GM18517 (cell line): ENCODE measurements around the gene SLC39A1.

Source experiments
- ATAC-seq: cut with Tn5 transposase; IDR thresholded peaks from one replicate; pipeline ENCODE4 v1.9.1; 2021; ENCODE audit warnings: mild to moderate bottlenecking, moderate library complexity; ENCODE audit not compliant: unreplicated experiment

SLC39A1 gene

DNA sequence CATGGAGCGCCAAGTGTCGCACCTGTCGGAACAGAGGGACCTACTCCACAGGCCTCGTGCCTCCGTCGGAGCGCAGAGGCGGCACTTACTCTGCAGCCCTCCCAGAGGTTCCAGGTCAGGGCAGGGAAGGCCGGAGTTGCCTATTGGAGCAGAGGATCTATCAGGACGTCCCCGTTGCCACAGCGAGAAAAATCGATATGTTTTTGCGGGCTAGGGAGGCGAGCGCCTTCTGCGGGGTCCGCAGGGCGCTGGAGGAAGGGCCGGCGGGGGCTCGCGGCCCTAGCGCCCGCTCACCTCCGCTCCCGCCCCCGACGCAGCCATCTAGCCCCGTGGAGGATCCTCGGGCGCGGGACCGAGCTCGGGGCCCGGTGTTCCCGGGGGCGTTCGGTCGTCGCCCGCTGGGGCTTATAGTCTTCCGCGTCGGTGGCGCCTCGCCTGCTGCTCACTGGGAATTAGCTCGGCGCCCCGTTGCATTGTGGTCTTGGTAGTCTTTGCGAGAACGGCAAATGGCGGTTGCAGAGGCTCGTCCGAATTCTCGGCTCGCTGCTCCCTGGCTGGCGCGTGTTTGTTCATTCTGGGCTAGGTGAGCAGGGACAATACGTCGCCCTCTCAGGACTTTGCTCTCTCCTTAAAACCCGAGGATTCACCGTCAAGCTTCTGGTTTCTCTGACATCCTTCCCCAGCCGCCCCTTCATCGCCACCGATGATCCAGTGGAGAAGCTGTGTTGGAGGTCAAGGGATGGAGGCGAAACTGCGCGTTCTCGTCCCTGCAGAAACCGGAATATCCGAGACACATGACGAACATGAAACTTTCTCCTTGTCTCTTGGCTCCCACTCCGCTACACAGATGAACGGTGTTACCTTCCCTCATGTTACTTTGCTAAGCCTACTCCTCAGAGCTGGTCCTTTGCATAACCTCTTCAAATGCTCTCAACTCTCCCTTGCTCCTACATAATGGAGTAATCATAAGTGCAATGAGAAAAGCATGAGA, 14.2 kb upstream of the SLC39A1 start, which contains the start of gene JTB:
TSS of gene JTB (minus strand) at position 425 of the 991 bp plus-strand sequence. CDS start at position 3, 422 bp downstream.
- peak; percentile 64 for ATAC-seq

- no peak for ATAC-seq
These were observed 13.5 kb upstream of the SLC39A1 start for GRCh38 chr1:153976819-153977249.

DNA sequence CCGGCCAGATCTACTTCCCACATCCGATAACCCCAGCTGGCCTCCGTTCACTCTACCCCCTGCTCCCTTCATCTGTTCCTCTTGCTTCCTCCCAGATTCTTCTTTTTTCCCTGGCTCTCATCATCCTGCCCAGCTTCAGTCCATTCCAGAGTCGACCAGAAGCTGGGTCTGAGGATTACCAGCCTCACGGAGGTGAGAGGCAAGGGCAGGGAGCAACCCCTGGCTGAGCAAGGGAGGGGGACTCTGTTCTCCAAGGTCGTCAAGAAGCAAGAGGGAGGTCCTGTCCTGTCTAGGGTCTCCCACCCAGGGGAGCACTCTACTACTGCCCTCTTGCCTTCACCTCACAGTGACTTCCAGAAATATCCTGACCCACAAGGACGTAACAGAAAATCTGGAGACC, 10.2 kb upstream of the SLC39A1 start:
- no peak for ATAC-seq

DNA sequence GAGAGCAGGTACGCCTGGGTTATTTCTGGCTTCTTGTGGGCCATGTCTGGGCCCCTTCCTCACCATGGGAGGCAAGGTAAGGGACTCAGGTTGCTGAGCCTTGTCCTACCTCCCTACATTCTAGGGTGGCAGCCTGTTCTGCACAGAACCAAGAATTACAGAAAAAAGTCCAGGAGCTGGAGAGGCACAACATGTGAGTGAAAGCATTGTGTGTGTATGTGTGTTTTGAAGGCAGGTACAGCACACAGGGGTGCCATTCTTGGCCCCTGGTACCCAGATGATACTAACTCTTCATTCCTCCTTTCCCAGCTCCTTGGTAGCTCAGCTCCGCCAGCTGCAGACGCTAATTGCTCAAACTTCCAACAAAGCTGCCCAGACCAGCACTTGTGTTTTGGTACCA, 9.7 kb upstream of the SLC39A1 start:
- no peak for ATAC-seq

- no peak for ATAC-seq
These were observed 7.0 kb upstream of the SLC39A1 start for GRCh38 chr1:153970346-153970745.

GRCh38 chr1:153968972-153969371, 5.6 kb upstream of the SLC39A1 start:
- ATAC-seq: no peak

DNA sequence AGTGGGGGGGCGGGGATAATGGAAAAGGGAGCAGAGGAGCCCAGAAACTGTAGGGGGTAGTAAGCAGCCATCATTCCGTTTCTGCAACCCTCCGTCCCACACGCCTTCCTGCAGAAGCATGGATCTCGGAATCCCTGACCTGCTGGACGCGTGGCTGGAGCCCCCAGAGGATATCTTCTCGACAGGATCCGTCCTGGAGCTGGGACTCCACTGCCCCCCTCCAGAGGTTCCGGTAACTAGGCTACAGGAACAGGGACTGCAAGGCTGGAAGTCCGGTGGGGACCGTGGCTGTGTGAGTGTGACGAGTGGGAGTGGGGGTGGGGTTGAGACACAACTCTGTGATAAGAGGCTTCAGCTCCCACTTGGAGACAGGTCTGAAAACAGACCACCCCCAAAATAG, 5.1 kb upstream of the SLC39A1 start:
- no peak for ATAC-seq

DNA sequence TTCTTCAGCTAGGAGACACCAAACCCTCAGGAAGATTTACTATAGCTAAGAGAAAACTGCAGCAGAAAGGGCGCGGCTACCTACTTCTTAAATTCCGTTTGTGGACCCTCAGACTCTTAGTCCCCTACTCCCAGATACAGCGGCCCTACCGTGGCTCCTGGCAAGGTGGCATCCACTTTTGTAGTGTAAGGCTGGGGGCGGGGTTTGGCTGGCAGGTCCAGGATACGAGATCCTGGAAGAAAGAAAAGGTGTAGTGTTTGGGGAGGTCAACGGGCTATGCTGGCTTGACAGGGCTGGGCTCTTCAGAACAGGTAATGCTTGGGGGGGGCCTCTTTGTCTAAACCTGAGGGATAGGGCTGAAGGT, 4.6 kb upstream of the SLC39A1 start:
- ATAC-seq: no peak

DNA sequence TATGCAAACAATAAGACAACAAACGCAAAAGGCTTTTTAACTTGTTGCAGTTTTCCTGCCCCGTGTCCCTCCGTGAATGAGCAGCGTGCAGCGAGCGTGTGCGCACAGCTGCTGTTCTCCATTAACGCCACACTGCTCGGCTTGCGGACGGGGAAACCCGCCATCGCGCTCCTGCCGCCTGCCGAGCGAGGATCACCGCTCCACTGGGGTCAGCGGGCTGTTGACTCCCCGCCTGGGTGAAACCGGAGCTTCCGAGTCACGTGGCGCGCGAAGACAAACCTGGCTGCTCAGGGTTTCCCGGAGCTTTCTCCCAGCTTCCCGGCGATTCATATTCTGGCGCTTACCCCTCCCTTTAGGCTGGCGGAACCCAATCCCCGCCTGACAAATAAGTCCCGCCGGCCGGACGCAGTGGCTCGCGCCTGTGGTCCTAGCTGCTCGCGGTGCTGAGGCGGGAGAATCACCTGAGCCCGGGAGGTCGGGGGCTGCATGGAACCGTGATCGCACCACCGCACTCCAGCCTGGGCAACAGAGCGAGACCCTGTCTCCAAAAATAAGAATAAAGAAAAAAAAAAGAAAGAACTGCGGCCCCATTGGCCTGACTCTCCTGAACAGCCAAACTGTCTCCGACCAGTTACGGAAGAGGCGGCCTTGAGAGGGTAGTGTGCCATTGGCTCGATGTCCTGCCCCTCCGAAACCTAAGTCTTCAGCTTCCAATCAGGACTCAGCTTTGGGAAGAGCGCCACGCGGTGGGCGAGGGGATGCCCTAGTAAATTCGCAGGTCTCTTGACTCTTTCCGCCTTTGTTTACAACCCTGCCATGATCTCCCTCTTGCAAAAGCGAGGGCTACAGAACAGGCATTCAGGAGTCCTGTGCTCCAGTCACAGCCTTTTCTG, 4.0 kb upstream of the SLC39A1 start, which contains the start of gene CREB3L4:
TSS of gene CREB3L4 (plus strand) at position 796 of the 893 bp plus-strand sequence. CDS start 624 bp downstream, outside the sequence.
- peak; percentile 82 for ATAC-seq

DNA sequence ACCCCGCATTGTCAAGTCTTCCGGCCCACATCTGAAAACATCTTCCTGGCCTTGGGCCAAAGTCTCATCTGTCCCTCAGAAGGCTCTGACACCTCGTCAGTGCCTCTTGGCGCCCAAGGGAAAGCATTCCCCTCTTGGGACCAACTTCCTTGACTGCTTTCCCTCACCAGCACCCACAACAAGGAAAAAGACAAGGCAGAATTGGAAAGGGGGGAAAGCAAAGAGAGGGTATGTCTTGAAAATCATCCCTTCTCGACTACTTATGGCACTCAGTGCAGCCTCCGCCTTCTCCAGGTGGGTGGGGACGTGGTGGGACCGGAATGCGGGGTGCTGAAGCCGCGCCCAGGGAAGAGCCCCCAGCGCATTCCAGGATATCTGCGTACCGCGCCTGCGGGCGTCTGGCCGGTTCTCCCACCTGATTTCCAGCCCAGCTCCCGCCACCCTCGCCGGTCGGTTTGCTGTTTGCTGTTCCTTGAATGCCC, 554 bp upstream of the SLC39A1 start:
- peak; percentile 8 for ATAC-seq

DNA sequence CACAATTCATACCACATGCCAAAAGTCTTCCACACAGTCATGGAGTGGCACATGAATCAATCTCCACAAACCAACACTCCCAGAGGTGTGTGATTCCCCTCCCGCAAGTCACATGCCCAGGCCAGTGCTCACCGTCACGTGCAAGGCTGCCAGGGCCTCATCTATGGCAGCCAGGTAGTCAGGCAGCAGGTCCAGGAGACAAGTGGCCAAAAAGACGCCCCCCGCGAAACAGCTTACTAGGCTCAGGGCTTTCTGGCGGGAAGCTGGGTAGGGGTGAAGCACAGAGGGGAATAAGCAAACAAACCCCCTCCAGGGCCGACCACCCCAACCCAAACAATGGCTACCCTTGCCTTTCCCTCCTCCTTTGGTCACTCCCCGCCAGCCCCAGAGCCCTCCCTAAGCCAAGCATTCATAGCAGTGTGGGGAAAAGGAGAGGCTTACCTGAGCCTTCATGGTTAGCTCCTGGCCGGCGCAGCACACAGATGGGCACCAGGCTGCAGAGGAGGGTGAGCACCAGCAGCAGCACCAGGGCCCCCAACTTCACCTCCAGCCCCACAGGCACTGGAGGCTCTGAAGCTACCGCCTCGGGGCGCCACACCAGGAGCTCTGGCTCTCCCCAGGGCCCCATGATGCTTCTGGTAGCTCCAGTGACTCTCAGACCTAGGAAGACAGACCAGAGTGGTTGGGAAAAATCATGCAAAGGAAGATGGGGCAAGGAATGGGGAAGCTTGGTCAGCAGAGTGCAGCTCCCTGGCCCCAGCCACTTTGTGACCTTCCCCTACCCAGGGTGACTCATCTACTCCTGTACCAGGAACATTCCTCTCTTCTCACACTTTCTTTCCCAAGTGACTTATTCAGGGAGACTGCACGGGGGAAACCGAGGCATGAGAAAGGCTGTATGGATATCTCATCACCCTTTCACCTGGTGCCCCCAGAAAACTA, 978 bp downstream of the SLC39A1 start:
- ATAC-seq: no peak

- ATAC-seq: no peak
These were observed 1.9 kb downstream of the SLC39A1 start for GRCh38 chr1:153961421-153961820.

DNA sequence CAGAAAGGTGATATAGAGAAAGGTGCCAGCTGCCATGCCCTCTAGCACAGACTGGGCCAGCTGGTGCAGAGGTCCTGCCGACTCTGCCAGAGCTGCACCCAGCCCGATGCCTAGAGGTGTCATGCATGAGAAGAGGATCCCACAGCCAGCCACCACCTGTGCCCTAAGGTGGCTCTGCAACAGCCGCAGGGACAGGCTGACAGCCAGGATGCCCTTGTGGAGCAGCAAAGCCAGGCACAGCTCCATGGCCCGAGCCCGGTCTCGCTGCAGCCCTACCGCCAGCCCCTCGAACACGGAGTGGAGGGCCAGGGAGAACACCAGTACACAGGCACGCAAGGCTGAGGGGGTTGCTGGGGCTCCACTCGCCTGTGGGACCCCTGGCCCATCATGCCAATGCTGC, 3.1 kb downstream of the SLC39A1 start:
- ATAC-seq: no peak

DNA sequence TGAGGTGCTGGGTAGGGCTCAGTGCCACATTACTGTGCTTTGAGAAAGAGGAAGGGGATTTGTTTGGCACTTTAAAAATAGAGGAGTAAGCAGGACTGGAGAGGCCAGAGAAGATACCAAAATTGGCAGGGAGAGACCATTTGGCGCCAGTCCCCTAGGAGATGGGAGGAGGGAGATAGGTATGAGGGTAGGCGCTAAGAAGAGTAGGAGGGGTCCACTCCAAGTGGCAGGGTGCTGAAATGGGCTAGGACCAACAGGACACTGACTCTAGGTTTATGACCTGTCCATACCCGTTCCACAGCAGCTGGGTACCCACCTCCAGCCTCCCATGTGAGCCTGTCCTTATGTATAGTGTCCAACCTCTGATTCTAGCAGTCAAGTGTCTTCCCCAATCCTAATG, 3.9 kb downstream of the SLC39A1 start:
- ATAC-seq: no peak

DNA sequence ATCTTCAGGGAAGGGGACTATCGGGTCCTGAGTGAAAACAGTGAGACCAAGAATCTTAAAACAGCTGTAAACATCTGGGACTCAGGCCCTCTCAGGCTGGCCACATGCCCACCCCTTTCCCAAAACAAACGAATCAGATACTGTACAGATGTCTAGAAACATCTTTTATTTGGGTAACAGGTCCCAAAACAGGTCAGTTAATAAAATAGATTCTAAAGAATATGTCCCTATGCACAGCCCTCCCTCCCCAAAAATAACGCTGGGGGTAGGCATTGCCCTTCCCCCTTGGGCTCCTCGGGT, 4.4 kb downstream of the SLC39A1 start:
- ATAC-seq: peak; percentile 3

DNA sequence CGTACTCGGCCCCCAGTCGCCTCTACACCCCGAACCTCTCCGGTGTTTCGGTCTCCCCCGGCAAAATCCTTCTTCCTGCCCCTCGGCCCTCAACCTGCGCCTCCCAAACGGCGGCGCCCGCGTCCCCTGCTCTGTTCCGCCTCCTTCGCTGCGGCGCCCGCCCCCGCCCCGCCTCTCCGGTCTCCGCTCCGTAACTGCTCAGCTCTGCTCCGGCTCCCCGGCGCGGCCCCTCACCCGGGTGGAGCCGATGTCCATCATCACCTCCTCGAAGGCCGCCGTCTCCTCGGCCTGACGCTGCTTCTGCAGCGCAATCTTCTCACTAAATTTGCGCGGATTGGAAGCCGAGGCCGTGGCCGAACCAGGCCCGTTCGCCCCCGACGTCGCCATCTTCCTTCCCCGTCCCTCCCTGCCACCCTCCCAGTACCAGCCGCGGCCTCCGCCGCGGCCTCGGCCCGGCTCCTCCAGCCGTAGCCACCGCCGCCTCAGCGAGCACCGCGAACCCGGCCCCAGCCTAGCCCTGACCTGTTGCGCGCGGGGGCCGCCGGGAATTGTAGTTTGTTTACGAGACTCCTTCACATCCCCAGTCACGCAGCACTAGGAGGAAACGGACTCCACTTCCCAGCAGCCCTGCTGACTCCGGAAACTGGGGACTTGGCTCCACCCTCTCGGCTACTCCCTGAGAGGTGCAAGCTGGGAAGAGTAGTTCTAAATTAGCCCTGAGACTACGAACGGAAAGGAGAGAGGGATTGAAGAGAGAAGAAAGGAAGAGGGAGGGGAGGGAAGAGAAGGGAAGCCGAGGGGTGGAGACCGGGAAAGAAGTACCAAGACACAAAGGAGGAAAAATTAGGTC, 5.0 kb downstream of the SLC39A1 start, which contains the start of gene CRTC2:
TSS of gene CRTC2 (minus strand) at position 502 of the 850 bp plus-strand sequence. CDS start at position 387, 115 bp downstream.
- peak; percentile 79 for ATAC-seq

GRCh38 chr1:153957744-153958110, 5.6 kb downstream of the SLC39A1 start:
- ATAC-seq: peak; percentile 19

- ATAC-seq: no peak
These were observed 6.2 kb downstream of the SLC39A1 start for GRCh38 chr1:153956997-153957715.

GRCh38 chr1:153954826-153955225, 8.5 kb downstream of the SLC39A1 start:
- ATAC-seq: no peak
